ENCODE data around the gene ACTR2.

Gene ACTR2

GRCh38 chr2:65193446-65193845, 34.2 kb upstream of the ACTR2 start:
- no peak overlapping the region for H3K4me3 ChIP-seq (ENCODE audit: low read depth, low read length)
- TF ChIP-seq CTCF (IDR thresholded peaks at IDR 0.05; ENCODE audit: low read depth, low read length): no peak
- in situ Hi-C loops (cut with HindIII; ENCODE audit: low sequenced_read_pairs): no loop called here
- no peak for DNase-seq (ENCODE audit: low read depth, low spot score)

- no peak overlapping the region for H3K4me3 ChIP-seq (ENCODE audit: low read depth, low read length)
- in situ Hi-C loops (cut with HindIII; ENCODE audit: low sequenced_read_pairs): no loop called here
- no peak for DNase-seq (ENCODE audit: low read depth, low spot score)
- TF ChIP-seq CTCF (IDR thresholded peaks at IDR 0.05; ENCODE audit: low read depth, low read length): no peak
Measured at GRCh38 chr2:65198737-65199136, 28.9 kb upstream of the ACTR2 start.

- TF ChIP-seq CTCF (IDR thresholded peaks at IDR 0.05; ENCODE audit: low read depth, low read length): no peak
- no peak overlapping the region for H3K4me3 ChIP-seq (ENCODE audit: low read depth, low read length)
- no peak for DNase-seq (ENCODE audit: low read depth, low spot score)
- in situ Hi-C loops (cut with HindIII; ENCODE audit: low sequenced_read_pairs): no loop called here
Measured at GRCh38 chr2:65199166-65199565, 28.5 kb upstream of the ACTR2 start.

GRCh38 chr2:65199891-65200290, 27.7 kb upstream of the ACTR2 start:
- in situ Hi-C loops (cut with HindIII; ENCODE audit: low sequenced_read_pairs): no loop called here
- no peak for TF ChIP-seq CTCF (IDR thresholded peaks at IDR 0.05; ENCODE audit: low read depth, low read length)
- H3K4me3 ChIP-seq (ENCODE audit: low read depth, low read length): no peak overlapping the region
- peak; percentile 60 for DNase-seq (ENCODE audit: low read depth, low spot score)

GRCh38 chr2:65204461-65205210, 23.0 kb upstream of the ACTR2 start:
- no peak overlapping the region for H3K4me3 ChIP-seq (ENCODE audit: low read depth, low read length)
- TF ChIP-seq CTCF (IDR thresholded peaks at IDR 0.05; ENCODE audit: low read depth, low read length): no peak
- DNase-seq (ENCODE audit: low read depth, low spot score): peak; percentile 8
- in situ Hi-C loops (cut with HindIII; ENCODE audit: low sequenced_read_pairs): no loop called here

- in situ Hi-C loops (cut with HindIII; ENCODE audit: low sequenced_read_pairs): no loop called here
- H3K4me3 ChIP-seq (ENCODE audit: low read depth, low read length): no peak overlapping the region
- DNase-seq (ENCODE audit: low read depth, low spot score): no peak
- no peak for TF ChIP-seq CTCF (IDR thresholded peaks at IDR 0.05; ENCODE audit: low read depth, low read length)
Measured at GRCh38 chr2:65212115-65212514, 15.5 kb upstream of the ACTR2 start.
